Tongue (tissue), 2 donors: ENCODE results near the gene RAD17. TPM values are rescaled to one million over a fixed set of nuclear protein-coding genes. Genes with fewer than 3 reads are reported as not detected.
"Not testable (repeated sequence)": the region's sequence is repeated elsewhere in the genome, so short reads cannot be mapped to it uniquely, and the experiment has no call there.

ENCODE experiments used
- DNase-seq: peaks from one replicate; pipeline ENCODE4 v3.0.0-alpha.2; 2015
- total RNA-seq: library from RNA; depleted of rRNA; stranded (reverse); fragments of >200 nt; gene quantifications from one replicate; pipeline ENCODE4 v1.2.3, GENCODE V29; 2014

RAD17 gene, protein sequence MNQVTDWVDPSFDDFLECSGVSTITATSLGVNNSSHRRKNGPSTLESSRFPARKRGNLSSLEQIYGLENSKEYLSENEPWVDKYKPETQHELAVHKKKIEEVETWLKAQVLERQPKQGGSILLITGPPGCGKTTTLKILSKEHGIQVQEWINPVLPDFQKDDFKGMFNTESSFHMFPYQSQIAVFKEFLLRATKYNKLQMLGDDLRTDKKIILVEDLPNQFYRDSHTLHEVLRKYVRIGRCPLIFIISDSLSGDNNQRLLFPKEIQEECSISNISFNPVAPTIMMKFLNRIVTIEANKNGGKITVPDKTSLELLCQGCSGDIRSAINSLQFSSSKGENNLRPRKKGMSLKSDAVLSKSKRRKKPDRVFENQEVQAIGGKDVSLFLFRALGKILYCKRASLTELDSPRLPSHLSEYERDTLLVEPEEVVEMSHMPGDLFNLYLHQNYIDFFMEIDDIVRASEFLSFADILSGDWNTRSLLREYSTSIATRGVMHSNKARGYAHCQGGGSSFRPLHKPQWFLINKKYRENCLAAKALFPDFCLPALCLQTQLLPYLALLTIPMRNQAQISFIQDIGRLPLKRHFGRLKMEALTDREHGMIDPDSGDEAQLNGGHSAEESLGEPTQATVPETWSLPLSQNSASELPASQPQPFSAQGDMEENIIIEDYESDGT
- total RNA-seq = 40.0 TPM

GRCh38 chr5:69369340-69370121, at the start of gene RAD17, which contains the start of the genes AK6 and TAF9:
RAD17 (plus strand) TSS chr5:69369818; CDS start chr5:69372209, 2,391 bp downstream.
AK6 (minus strand) TSS chr5:69369520; CDS start chr5:69369490, 30 bp downstream.
TAF9 (minus strand) TSS chr5:69369520; CDS start chr5:69365737, 3,783 bp downstream.
- peak; percentile 96 for DNase-seq

- DNase-seq = no peak
These were observed 43.3 kb upstream of the RAD17 start for GRCh38 chr5:69326365-69326764.

GRCh38 chr5:69329905-69330489, 39.6 kb upstream of the RAD17 start:
- DNase-seq = no peak

DNA sequence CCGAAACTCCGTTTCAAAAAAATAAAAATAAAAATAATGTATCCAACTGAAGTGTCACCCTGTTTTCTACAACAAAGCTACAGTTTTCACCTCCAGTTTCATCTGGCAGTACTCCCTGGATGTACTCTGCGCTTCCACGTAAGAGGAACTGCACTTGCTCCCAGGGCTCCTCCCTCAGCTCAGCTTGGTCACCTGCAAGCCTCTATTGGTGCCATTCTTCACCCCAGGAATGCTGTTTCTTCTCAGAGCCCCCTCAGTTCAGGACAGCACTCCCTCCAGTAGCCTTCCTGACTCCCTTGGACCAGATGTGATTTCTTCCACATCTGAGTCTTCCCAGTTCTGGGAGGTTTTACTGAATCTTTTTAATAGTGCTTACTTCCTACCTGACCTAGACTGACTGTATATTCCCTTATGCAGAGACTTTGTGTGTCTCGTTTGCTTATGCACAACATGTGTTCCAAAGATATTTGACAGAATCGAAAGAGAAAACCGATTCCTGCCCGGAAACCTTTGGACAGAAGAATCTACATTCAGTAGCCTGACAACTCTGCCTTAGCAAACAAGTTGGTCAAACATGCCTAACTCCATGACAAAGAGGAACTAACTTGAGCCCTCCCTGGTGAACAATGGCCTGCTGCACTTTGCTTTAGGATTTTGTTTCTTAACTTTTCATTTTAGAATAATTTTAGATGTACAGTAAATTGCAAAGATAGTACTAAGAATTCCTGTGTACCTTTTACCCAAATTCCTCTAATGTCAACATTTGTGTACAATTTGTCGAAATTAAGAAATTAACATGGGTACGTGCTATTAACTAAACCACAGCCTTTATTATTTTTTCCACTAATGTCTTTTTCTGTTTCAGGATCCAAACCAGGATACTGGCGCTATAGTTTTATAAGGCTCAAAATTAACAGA, 37.8 kb upstream of the RAD17 start:
- DNase-seq = peak; percentile 18

DNA sequence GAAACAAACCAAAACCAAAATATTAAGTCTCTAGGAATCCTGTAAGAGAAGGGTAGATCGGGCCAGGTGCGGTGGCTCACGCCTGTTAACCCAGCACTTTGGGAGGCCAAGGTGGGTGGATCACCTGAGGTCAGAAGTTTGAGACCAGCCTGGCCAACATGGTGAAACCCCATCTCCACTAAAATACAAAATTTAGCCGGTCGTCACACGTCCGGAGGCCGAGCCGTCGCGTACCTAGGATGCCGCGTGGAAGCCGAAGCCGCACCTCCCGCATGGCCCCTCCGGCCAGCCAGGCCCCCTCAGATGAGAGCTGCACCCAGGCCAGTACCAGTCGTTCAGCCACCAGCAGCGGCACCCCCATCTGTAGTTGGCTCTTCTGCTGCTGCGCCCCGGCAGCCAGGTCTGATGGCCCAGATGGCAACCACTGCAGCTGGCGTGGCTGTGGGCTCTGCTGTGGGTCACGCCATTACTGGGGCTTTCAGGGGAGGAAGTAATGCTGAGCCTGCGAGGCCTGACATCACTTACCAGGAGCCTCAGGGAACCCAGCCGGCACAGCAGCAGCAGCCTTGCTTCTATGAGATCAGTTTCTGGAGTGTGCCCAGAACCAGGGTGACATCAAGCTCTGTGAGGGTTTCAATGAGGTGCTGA, 35.8 kb upstream of the RAD17 start:
- not testable (repeated sequence) for DNase-seq

- peak; percentile 84 for DNase-seq
These were observed 34.8 kb upstream of the RAD17 start for GRCh38 chr5:69334793-69335268.

- no peak for DNase-seq
These were observed 34.2 kb upstream of the RAD17 start for GRCh38 chr5:69335341-69335935.

DNA sequence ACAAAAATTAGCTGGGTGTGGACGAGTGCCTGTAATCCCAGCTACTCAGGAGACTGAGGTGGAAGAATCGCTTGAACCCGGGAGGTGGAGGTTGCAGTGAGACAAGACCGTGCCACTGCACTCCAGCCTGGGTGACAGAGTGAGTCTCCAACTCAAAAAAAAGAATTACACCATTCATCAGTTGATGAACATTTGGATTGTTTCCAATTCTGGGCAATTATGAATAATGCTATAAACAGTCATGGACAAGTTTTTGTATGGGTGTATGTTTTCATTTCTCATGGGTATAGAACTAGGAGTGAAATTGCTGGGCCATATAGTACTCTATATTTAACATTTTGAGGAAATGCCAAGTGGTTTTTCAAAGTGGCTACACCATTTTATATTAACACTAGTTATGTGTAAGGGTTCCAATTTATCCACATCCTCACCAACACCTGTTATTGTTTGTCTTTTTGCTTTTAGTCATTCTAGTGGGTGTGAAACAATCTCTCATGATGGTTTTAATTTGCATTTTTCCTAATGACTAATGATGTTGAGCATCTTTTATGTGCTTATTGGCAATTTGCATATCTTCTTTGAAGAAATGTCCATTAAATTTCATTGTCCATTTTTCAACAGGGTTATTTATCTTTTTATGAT, 28.0 kb upstream of the RAD17 start:
- DNase-seq = no peak

- no peak for DNase-seq
These were observed 26.5 kb upstream of the RAD17 start for GRCh38 chr5:69343083-69343482.

- DNase-seq = no peak
These were observed 19.0 kb upstream of the RAD17 start for GRCh38 chr5:69350664-69351063.

GRCh38 chr5:69359699-69360098, 9.9 kb upstream of the RAD17 start:
- no peak for DNase-seq

DNA sequence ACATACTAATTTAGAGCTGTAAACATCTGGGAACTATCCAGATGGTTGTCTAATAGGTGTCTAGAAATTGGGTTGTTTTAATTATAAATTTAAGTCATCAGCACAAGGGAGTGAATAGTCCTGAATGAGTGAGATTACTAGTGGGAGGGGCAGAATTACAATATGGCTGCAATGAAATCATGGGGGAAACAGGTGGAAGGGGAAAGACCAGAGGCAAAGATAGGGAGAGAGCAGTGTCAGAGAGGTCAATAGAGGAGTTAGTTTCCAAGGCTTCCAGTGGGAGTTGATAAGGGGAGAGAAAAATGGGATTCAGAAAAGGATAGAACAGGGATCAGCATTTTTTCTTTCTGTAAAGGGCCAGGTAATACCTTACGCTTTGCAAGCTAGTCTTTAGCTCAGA, 9.2 kb upstream of the RAD17 start:
- DNase-seq = no peak

DNA sequence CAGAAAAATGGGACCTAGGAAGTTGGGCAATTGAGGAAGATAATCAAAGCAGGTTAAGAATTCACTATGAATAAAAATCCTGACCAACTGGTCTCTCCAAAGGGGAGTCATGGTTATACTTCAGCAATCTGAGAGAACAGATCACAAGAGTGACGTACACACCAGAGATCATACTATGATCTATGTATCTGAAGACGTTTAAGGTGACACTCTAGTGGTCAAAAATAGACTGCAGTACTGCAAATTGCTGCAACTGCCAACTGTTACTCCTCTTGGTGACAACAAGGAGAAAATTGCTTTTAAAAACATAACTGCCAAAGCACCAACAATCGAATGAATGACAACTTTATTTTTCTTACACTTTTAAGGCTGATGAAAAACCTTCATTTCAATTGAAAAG, 5.2 kb upstream of the RAD17 start:
- no peak for DNase-seq

DNA sequence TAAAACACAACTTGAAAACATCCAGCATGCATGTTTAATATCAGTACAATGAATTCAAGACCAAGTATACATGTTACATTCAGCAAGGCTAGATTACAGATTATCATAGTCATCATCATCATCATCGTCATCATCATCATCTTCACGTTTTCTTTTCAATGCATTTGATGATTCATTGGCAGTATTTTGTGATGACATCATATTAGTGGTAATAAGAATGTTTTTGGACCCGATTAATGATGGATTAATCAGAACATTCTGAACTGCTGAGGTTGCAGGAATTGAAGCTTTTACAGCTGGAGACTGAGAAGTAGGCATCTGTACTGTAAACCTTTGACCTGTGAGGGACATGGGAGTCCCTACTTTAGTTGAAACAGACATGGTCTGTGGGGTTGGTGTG, 4.8 kb upstream of the RAD17 start:
- DNase-seq = no peak

DNA sequence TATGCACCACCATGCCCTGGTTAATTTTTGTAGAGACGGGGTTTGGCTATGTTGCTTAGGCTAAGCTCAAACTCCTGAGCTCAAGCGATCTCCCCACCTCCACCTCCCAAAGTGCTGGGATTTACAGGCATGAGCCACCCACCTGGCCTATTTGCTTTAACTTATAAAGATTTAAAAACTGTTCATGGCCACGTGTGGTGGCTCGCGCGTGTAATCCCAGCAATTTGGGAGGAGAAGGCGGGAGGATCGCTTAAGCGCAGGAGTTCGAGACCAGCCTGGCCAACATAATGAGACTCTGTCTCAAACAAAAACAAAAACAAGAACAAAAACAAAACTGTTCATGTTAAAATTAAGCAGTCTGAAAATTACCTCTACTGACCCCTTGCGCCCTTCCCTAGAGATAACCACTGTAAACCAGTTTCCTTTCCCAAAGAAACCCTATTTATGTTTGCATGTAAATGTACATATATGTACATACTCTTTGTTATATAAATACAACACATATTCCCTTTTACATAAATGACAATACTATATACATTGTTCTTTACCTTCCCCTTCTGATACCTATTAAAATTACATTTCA, 1.8 kb upstream of the RAD17 start:
- DNase-seq = no peak

DNA sequence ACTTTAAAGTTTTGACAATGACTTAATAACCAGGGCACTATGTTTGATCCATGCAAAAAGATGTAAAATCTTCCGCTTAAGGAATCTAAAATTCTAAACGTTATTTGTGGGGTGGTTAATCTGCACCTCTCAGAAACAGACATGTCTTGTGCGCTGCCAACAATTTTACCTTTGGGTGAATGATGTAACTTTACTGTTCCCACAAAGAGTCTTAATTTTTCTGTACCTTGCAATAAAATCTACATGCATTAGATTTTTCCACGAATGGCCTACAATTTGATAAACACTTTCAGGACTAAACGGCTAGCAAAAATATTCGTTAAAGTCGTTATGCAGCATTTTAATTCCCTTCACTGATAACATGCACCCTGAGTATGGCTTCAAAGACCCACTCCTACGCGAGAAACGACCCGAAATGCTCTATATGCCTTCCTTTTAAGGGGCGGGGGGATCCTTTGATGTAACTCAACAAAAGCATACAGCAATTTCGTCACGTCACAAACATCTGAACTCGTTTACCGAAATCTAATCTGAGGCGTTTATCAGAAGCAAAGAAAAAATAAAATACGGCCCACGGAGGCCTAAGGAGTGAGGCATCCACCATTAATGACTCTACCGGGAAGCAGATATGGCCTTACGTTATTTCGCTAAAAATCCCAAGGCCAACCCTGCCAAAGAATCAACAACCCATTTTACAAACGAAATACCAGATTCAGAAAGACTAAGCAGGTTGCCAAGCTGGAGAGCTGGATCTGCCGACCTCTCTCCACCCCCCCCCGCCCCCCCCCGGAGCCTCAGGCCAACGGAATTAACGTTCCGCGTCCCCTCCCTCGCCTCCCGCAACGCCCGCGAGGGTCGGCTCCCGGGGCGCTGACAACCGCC, 919 bp upstream of the RAD17 start:
- DNase-seq = no peak

DNA sequence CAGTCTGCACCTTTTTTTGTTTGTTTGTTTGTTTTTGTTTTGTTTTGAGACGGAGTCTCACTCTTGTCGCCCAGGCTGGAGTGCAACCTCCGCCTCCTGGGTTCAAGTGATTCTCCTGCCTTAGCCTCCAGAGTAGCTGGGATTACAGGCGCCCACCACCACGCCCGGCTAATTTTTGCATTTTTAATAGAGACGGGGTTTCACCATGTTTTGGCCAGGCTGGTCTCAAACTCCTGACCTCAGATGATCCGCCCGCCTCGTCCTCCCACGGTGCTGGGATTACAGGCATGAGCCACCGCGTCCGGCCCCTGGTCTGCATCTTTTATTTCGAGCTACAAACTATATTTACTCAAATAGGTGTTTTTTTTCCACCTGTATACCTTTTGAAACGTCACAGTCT, 717 bp downstream of the RAD17 start:
- DNase-seq = not testable (repeated sequence)

- no peak for DNase-seq
These were observed 2.8 kb downstream of the RAD17 start for GRCh38 chr5:69372394-69372793.
